Activated CD4-positive, alpha-beta T cell treated with anti-CD3 and anti-CD28 coated beads, Interleukin-2, amount 10 ng/mL, durations not matched to agents 24 days and 14 days (primary cell): Measurements from ENCODE around the gene SOD2. TPM values are rescaled to one million over a fixed set of nuclear protein-coding genes. Genes with fewer than 3 reads are reported as not detected.
"Not testable (repeated sequence)": the region's sequence is repeated elsewhere in the genome, so short reads cannot be mapped to it uniquely, and the experiment has no call there.

ENCODE experiments used
- DNase-seq: peaks from one replicate; pipeline ENCODE4 v3.0.0; 2022
- H3K27ac Mint-ChIP-seq: one replicate; pipeline ENCODE4 v1.8.0; 2022; ENCODE audit warnings: mild to moderate bottlenecking, mixed read lengths
- H3K27me3 Mint-ChIP-seq: one replicate; pipeline ENCODE4 v1.8.0; 2022; ENCODE audit warnings: mixed read lengths
- H3K36me3 Mint-ChIP-seq: one replicate; pipeline ENCODE4 v1.8.0; 2022; ENCODE audit warnings: low read depth, mild to moderate bottlenecking, mixed read lengths
- H3K4me1 Mint-ChIP-seq: one replicate; pipeline ENCODE4 v1.8.0; 2021; ENCODE audit warnings: mixed read lengths
- H3K4me3 Mint-ChIP-seq: one replicate; pipeline ENCODE4 v1.8.0; 2022; ENCODE audit warnings: mild to moderate bottlenecking, moderate library complexity, mixed read lengths
- H3K9me3 Mint-ChIP-seq: one replicate; pipeline ENCODE4 v1.8.0; 2021; ENCODE audit warnings: mixed read lengths
- intact Hi-C: fragments of 100-400 bp; cut with micrococcal nuclease; formaldehyde crosslinking; loops from one replicate; pipeline ENCODE4 v1.15.1; 2023
- total RNA-seq: library from RNA; stranded (reverse); gene quantifications from 2 replicates; pipeline ENCODE4 v1.2.3, GENCODE V29; 2022

SOD2 gene
- 83.0 and 88.3 TPM in 2 replicates for total RNA-seq

- Mint-ChIP-seq H3K9me3 (no peaks in the 10 kb centered on the region), H3K4me1 (peaks cover 46% of the 10 kb centered on the region), H3K27ac (peak within 1 kb of the TSS; percentile 96), H3K36me3 (peaks cover 21% of the 10 kb centered on the region), H3K4me3 (peak within 1 kb of the TSS; percentile 84), H3K27me3 (no peaks in the 10 kb centered on the region)
- intact Hi-C loops, result loop anchor here (1.0 to 5.0 kb wide), 5 partner anchors 34 to 769 kb away; partner anchors contain the start of gene WTAP
- peak; percentile 95 for DNase-seq
Measured at GRCh38 chr6:159693128-159693893, at the start of gene SOD2. SOD2 (minus strand) TSS chr6:159693241; CDS start chr6:159693167, 74 bp downstream.

- Mint-ChIP-seq H3K27me3 (no peaks in the 10 kb centered on the region), H3K36me3 (peaks cover 58% of the 10 kb centered on the region), H3K4me1 (peaks cover 20% of the 10 kb centered on the region), H3K4me3 (no peak overlapping the region), H3K27ac (no peak overlapping the region), H3K9me3 (no peaks in the 10 kb centered on the region)
- no peak for DNase-seq
- intact Hi-C loops, result no loop called here
Measured at GRCh38 chr6:159742165-159742564, 49.1 kb upstream of the SOD2 start.

GRCh38 chr6:159739341-159739740 lies 46.3 kb upstream of the SOD2 start:
- H3K27ac Mint-ChIP-seq, result no peak overlapping the region
- peaks cover 40% of the 10 kb centered on the region for H3K36me3 Mint-ChIP-seq
- H3K9me3 Mint-ChIP-seq, result no peaks in the 10 kb centered on the region
- H3K4me3 Mint-ChIP-seq, result no peak overlapping the region
- intact Hi-C loops, result no loop called here
- peaks cover 17% of the 10 kb centered on the region for H3K4me1 Mint-ChIP-seq
- no peaks in the 10 kb centered on the region for H3K27me3 Mint-ChIP-seq
- DNase-seq, result no peak

DNA sequence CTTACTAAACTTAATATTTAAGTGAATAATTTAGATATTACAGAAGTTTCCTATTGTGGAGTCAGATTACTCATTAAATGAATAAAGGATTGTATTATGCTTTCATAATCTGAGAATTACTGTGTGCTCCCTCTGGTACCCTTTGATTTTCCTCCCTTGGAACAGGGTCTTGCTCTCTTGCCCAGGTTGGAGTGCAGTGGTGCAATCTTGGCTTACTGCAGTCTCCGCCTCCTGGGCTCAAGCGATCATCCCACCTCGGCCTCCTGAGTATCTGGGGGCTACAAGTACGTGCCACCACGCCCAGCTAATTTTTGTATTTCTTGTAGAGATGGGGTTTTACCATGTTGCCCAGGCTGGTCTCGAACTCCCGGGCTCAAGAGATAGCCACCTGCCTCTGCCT lies 43.9 kb upstream of the SOD2 start:
- DNase-seq, result no peak
- Mint-ChIP-seq H3K4me3 (no peak overlapping the region), H3K27me3 (no peaks in the 10 kb centered on the region), H3K4me1 (peaks cover 22% of the 10 kb centered on the region), H3K36me3 (peaks cover 34% of the 10 kb centered on the region), H3K9me3 (no peaks in the 10 kb centered on the region), H3K27ac (no peak overlapping the region)
- intact Hi-C loops, result no loop called here

- H3K9me3 Mint-ChIP-seq, DNase-seq, H3K4me3 Mint-ChIP-seq, intact Hi-C loops, H3K27me3 Mint-ChIP-seq, H3K27ac Mint-ChIP-seq: not testable (repeated sequence)
- peaks cover 40% of the 10 kb centered on the region for H3K36me3 Mint-ChIP-seq
- peaks cover 33% of the 10 kb centered on the region for H3K4me1 Mint-ChIP-seq
Measured at GRCh38 chr6:159733395-159733794, 40.4 kb upstream of the SOD2 start.

DNA sequence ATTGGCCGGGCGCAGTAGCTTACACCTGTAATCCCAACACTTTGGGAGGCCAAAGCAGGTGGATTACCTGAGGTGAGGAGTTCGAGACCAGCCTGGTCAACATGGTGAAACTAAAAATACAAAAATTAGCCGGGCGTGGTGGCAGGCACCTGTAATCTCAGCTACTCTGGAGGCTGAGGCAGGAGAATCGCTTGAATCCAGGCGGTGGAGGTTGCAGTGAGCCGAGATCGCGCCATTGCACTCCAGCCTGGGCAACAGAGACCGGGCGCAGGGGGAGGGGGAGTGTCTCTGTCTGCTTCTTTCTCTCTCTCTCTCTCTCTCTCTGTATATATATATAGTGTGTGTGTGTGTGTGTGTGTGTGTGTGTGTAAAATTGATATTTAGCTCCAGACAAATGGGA lies 39.5 kb upstream of the SOD2 start:
- H3K27me3 Mint-ChIP-seq, intact Hi-C loops, H3K9me3 Mint-ChIP-seq, DNase-seq, H3K27ac Mint-ChIP-seq: not testable (repeated sequence)
- peak overlapping the region; percentile 12 for H3K4me3 Mint-ChIP-seq
- peaks cover 27% of the 10 kb centered on the region for H3K4me1 Mint-ChIP-seq
- peaks cover 36% of the 10 kb centered on the region for H3K36me3 Mint-ChIP-seq

DNA sequence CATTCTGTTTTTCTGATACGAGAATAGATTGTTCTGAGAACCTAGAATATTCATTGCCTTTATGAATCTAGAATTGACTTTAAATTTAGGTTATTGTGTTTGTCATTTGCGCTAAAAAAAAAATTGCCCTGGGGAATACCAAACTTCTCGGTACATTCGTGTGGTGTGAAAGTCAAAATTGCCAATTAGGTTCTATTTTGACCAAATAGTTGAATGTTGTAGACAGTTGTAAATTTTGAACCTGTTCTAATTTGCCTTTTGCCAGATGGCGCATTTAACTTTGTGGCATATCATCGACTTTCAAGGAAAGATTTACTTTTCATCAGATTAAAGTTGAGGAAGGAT lies 37.3 kb upstream of the SOD2 start:
- peaks cover 41% of the 10 kb centered on the region for H3K36me3 Mint-ChIP-seq
- H3K4me1 Mint-ChIP-seq, result peaks cover 30% of the 10 kb centered on the region
- no peaks in the 10 kb centered on the region for H3K9me3 Mint-ChIP-seq
- no peak for DNase-seq
- peak overlapping the region; percentile 51 for H3K4me3 Mint-ChIP-seq
- no peaks in the 10 kb centered on the region for H3K27me3 Mint-ChIP-seq
- intact Hi-C loops, result no loop called here
- peak overlapping the region; percentile 51 for H3K27ac Mint-ChIP-seq

DNA sequence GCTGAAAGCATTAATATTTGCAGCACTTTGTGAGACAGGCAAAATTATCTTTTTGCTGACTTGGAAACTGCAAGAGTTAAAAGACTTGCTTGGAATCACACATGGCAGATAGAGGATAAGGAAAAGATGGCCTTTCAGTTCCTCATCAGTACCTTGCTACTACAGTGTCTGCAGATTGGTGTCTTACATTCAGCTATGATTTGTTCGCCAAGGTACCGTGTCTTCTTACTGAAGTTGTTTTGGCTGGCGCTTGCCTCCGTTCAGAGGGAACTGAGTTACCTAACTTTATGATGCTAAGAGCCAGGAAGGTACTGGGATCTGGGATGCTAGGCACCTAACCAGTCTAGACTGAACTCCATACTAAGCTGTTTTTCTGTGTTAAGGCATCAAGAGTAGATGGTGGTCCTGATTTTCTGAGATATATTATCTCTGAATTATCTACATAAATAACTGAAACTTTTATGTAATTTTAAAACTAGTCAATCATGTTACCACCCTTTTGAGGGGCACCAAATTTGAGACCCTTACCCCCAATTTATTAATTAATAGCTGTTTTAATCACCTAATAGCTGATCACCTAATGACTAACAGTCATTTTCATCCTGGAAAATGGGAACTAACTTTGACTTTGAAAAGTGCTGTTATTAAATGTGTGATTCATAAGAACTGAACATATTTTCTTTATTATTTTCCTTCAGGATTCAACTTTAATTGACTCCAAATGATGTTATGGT lies 36.7 kb upstream of the SOD2 start:
- Mint-ChIP-seq H3K27ac (no peak overlapping the region), H3K9me3 (no peaks in the 10 kb centered on the region), H3K4me1 (peaks cover 32% of the 10 kb centered on the region), H3K27me3 (no peaks in the 10 kb centered on the region), H3K36me3 (peaks cover 41% of the 10 kb centered on the region), H3K4me3 (peak overlapping the region; percentile 90)
- peak; percentile 63 for DNase-seq
- intact Hi-C loops, result loop anchor here (2.0 to 5.0 kb wide), 2 partner anchors 17 to 687 kb away; partner anchors contain the start of gene TAGAP

DNA sequence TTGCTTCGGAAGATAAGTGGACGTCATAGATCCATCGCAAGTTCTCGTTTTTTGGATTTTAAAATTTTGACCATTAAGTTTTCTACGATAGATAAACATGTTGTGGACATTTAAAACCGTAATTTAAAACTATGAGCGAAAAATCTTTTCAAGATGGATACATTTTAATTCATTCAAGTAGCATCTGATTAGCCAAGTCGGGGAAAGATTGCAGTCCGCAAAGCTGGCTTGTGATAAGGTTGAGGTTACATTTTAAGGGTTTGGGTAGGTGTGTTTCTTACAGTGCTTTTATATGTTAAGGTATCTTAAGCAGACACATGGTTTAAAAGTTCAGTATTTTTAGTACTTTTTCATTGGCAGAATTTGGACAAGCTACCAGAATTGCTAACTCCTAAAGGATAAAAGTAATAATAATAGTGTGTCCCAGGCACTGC lies 35.5 kb upstream of the SOD2 start:
- peak overlapping the region; percentile 90 for H3K4me3 Mint-ChIP-seq
- no peaks in the 10 kb centered on the region for H3K9me3 Mint-ChIP-seq
- peaks cover 44% of the 10 kb centered on the region for H3K36me3 Mint-ChIP-seq
- H3K27me3 Mint-ChIP-seq, result no peaks in the 10 kb centered on the region
- DNase-seq, result no peak
- H3K4me1 Mint-ChIP-seq, result peaks cover 35% of the 10 kb centered on the region
- peak overlapping the region; percentile 93 for H3K27ac Mint-ChIP-seq
- intact Hi-C loops, result loop anchor here (2.0 to 5.0 kb wide), 2 partner anchors 18 to 686 kb away; partner anchors contain the start of gene TAGAP

DNA sequence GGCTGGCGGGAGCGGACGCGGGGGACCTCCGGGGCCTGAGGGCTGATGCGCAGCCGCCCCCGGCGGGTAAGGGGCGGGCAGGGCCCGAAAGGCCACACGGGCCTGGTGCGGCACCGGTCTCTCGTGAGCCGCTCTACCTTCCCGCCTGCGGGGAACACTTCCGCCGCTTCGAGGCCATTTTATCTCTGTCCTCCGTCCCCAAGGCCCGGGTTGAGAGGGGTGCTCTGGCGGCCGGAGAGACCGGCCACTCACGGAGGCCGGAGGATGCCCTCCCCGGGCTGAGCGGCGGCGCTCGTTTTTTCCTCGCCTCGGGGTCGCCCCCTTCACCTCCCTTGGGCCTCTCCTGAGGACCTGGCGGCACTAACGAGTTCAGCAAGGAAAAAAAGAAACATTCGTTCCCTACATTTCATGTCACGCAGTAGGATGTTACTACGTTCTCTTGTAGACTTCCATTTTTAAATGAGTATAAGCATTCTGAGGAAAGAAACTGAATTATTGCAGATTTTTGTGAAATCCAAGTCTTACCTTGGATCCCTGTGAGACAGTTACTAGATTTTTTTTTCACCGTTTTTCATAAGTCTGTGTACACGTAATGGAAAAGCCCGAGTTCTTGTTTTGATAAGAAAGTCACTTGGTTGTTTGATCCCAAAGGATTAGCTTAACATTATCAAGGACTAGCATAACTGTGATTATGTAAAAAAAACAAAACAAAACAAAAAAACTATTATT lies 34.8 kb upstream of the SOD2 start:
- Mint-ChIP-seq H3K9me3 (peaks cover 5% of the 10 kb centered on the region), H3K4me1 (peaks cover 34% of the 10 kb centered on the region), H3K4me3 (peak overlapping the region; percentile 90), H3K27ac (peak overlapping the region; percentile 93), H3K27me3 (no peaks in the 10 kb centered on the region), H3K36me3 (peaks cover 50% of the 10 kb centered on the region)
- intact Hi-C loops, result loop anchor here (1.0 to 5.0 kb wide), 7 partner anchors 19 to 686 kb away; partner anchors contain the start of genes ACAT2, SOD2, TAGAP and TCP1
- no peak for DNase-seq

DNA sequence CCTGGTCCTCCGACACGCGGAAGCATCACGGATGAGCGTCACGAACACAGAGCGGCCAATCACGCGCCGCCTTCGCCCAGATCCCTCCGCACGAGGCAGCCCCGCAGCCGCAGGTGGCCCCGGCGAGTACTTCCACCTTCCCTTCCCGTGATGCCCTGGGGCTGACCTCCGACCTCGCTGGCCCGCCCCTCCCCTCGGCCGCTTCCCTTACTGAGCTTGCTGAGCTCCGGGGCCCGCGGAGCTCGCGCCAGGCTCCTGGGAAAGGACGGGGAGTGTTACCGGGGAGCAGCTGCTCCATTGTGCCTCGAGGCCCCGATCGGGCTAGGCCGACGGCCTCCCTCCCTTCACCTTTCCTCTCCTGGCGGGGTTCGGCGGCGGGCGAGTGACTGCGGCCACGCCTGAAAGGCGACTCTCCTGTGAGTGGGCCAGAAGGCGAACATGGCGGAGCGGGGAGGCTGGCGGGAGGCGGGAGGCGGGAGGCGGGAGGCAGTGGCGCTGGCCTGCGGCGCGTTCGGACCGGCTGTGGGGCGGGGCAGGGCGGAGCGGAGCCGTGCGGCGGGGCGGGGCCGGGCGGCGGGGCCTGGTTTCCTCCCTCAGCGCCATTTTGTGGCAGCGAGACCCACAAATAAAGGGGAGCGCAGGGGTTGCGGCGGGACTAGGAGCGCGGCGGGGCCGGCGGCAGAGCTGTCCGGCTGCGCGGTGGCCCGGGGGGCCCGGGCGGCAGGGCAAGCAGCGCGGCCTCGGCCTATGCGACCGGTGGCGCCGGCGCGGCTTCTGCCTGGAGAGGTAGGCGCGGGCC lies 34.1 kb upstream of the SOD2 start, which contains the start of gene WTAP:
Gene WTAP (plus strand): TSS at position 589 of the 799 bp plus-strand sequence. CDS start 8,760 bp downstream, outside the sequence.
- intact Hi-C loops, result loop anchor here (1.0 to 5.0 kb wide), 6 partner anchors 34 to 685 kb away; partner anchors contain the start of genes ACAT2, SOD2, TAGAP and TCP1
- Mint-ChIP-seq H3K27ac (peak within 1 kb of the TSS; percentile 98), H3K27me3 (no peaks in the 10 kb centered on the region), H3K9me3 (peaks cover 5% of the 10 kb centered on the region), H3K4me1 (peaks cover 34% of the 10 kb centered on the region), H3K4me3 (peak within 1 kb of the TSS; percentile 96), H3K36me3 (peaks cover 55% of the 10 kb centered on the region)
- peak; percentile 98 for DNase-seq

DNA sequence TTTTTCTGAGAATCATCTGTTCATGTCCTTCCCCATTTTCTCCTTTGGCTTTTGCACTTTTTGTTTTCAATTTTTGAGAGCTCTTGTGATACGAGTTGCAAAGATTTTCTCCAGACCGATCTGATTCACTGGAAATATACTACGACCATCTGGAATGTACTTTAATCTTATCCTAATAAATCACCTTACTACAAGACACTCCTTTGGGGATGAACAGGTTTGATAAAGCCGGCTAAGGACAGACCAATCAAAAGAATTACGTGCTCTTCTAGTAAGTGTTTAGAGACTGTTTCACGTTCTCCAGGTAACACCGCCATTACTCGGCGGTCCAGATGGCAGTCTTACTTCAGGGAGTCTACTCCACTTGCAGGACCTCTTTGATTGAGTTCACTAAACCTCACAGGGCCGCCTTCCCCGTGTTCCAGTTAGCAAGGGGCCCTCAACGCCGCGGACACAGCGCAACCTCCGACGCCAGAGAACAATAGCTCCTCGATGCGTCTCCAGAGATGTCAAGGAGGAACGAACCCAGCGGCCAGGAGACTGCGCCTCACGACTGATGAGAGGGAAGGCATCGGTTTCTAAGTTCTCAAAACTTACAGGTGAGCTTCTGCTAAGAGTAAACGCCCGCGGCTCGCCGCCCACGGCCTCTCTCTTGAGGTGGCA lies 33.3 kb upstream of the SOD2 start:
- Mint-ChIP-seq H3K27me3 (no peaks in the 10 kb centered on the region), H3K4me3 (peak overlapping the region; percentile 96), H3K4me1 (peaks cover 34% of the 10 kb centered on the region), H3K27ac (peak overlapping the region; percentile 98), H3K9me3 (peaks cover 5% of the 10 kb centered on the region), H3K36me3 (peaks cover 54% of the 10 kb centered on the region)
- no peak for DNase-seq
- intact Hi-C loops, result loop anchor here (2.0 to 5.0 kb wide), 2 partner anchors 252 to 684 kb away; partner anchors contain the start of gene TAGAP
